IPS-20b (cell line): Measurements from ENCODE around the gene TSNAXIP1.

Experiments used
- H3K27ac ChIP-seq: one replicate; pipeline ENCODE4 v1.5.1; 2013; ENCODE audit warnings: low read length
- H3K27me3 ChIP-seq: 2 replicates; pipeline ENCODE4 v1.6.1; 2013; ENCODE audit warnings: mild to moderate bottlenecking, low read length, inconsistent platforms; ENCODE audit not compliant: insufficient read depth
- H3K36me3 ChIP-seq: 2 replicates; pipeline ENCODE4 v1.6.1; 2013; ENCODE audit warnings: low read depth, mild to moderate bottlenecking, inconsistent platforms, low read length, moderate library complexity; ENCODE audit not compliant: insufficient read depth
- H3K4me1 ChIP-seq: 2 replicates; pipeline ENCODE4 v1.6.1; 2013; ENCODE audit warnings: mild to moderate bottlenecking, control low read depth, inconsistent platforms, low read length, moderate library complexity; ENCODE audit not compliant: insufficient read depth
- H3K4me3 ChIP-seq: 2 replicates; pipeline ENCODE4 v1.5.1; 2013; ENCODE audit warnings: mild to moderate bottlenecking, low read length, inconsistent platforms
- H3K9ac ChIP-seq: 2 replicates; pipeline ENCODE4 v1.6.1; 2013; ENCODE audit warnings: low read depth, mild to moderate bottlenecking, inconsistent platforms, low read length, moderate library complexity
- H3K9me3 ChIP-seq: 2 replicates; pipeline ENCODE4 v1.6.1; 2013; ENCODE audit warnings: mild to moderate bottlenecking, low read depth, low read length, inconsistent platforms; ENCODE audit not compliant: insufficient read depth

The TSNAXIP1 gene

DNA sequence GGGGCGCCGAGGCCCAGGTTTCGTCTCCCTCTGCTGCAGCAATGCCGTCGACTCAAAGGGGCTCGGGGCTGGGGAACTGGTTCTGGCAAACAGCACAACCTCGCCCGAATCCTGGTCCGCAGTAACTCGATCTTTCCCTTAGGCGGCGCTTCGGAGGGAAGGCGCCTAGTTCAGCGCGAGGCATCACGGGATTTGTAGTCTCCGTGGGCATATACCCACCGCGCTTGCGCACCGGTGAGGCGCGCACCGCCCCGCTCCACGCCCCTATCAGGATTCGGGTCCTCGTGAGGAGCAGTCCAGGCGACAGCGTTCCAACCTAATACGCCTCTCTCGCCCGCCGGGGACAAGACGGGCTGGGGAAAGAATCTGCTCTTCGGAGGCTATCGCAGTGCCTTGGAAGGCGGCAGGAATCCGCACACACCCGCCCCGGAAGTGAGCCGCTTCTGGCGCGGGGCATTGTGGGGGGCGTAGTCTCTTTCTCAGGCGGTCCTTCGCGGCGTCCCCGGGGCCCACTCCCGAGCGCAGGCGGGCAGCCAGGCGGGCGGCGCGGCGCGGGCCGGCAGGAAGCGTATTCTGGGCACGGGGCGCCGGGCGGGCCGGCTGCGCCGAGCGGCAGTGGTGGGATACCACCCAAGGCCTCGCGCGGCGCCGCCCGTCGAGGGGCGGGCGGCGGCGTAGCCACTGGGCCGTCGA is 35.3 kb downstream of the TSNAXIP1 start, which contains the start of gene THAP11:
THAP11 (plus strand) TSS at position 505 of the 693 bp plus-strand sequence. CDS start 235 bp downstream, outside the sequence.
- Histone ChIP-seq H3K27me3 (no peaks in the 10 kb centered on the region), H3K9me3 (no peaks in the 10 kb centered on the region), H3K36me3 (no peaks in the 10 kb centered on the region), H3K4me1 (peaks cover 32% of the 10 kb centered on the region), H3K4me3 (peak within 1 kb of the TSS; percentile 90), H3K27ac (peak within 1 kb of the TSS; percentile 73), H3K9ac (peak within 1 kb of the TSS; percentile 87)

DNA sequence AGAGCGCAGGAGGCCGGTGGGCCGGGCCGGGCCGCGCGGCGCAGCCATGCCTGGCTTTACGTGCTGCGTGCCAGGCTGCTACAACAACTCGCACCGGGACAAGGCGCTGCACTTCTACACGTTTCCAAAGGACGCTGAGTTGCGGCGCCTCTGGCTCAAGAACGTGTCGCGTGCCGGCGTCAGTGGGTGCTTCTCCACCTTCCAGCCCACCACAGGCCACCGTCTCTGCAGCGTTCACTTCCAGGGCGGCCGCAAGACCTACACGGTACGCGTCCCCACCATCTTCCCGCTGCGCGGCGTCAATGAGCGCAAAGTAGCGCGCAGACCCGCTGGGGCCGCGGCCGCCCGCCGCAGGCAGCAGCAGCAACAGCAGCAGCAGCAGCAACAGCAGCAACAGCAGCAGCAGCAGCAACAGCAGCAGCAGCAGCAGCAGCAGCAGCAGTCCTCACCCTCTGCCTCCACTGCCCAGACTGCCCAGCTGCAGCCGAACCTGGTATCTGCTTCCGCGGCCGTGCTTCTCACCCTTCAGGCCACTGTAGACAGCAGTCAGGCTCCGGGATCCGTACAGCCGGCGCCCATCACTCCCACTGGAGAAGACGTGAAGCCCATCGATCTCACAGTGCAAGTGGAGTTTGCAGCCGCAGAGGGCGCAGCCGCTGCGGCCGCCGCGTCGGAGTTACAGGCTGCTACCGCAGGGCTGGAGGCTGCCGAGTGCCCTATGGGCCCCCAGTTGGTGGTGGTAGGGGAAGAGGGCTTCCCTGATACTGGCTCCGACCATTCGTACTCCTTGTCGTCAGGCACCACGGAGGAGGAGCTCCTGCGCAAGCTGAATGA is 36.0 kb downstream of the TSNAXIP1 start:
- H3K27ac ChIP-seq, result no peak overlapping the region
- no peaks in the 10 kb centered on the region for H3K36me3 ChIP-seq
- peaks cover 33% of the 10 kb centered on the region for H3K4me1 ChIP-seq

DNA sequence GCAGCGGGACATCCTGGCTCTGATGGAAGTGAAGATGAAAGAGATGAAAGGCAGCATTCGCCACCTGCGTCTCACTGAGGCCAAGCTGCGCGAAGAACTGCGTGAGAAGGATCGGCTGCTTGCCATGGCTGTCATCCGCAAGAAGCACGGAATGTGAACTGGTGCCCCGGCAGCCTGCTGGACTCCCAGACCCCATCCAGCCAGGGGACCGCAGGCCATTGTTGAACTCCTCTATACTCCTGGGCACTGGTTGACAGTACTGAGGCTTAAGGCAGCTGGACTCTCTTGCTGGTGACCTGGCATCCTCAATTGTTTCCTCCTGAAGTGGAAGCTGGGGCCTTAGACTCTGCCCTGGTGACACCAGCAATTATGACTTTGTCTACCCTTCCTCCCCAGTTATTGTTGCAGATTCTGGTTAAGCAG is 36.7 kb downstream of the TSNAXIP1 start:
- Histone ChIP-seq H3K4me3 (peak overlapping the region; percentile 90), H3K27me3 (no peaks in the 10 kb centered on the region), H3K9me3 (no peaks in the 10 kb centered on the region), H3K27ac (no peak overlapping the region), H3K4me1 (peaks cover 38% of the 10 kb centered on the region), H3K36me3 (no peaks in the 10 kb centered on the region), H3K9ac (peak overlapping the region; percentile 87; the same call in 1 of the 2 replicates)

More for the DNA sequence above, 36.0 kb downstream of the TSNAXIP1 start:
- Histone ChIP-seq H3K4me3 (peak overlapping the region; percentile 90), H3K9ac (peak overlapping the region; percentile 87; the same call in 1 of the 2 replicates), H3K27me3 (no peaks in the 10 kb centered on the region), H3K9me3 (no peaks in the 10 kb centered on the region)

DNA sequence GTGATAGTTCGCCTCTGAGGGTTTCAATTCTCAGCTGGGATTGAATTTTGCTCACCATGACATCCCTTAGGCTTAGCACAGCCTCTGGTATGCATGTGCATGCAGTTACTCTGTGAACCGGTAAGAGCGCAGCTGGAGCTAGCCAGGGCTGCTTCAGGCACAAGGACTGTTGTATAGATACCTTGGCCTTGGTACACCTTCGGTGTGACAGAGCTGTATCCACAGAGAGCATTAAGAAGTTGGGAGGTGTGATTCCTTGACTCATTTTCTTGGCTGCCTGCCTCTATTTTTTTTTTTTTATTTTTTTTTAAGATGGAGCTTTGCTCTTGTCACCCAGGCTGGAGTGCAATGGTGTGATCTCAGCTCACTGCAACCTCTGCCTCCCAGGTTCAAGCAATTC is 37.8 kb downstream of the TSNAXIP1 start:
- H3K9ac ChIP-seq, result no peak overlapping the region
- H3K4me1 ChIP-seq, result peaks cover 40% of the 10 kb centered on the region
- H3K4me3 ChIP-seq, result peak overlapping the region; percentile 90

DNA sequence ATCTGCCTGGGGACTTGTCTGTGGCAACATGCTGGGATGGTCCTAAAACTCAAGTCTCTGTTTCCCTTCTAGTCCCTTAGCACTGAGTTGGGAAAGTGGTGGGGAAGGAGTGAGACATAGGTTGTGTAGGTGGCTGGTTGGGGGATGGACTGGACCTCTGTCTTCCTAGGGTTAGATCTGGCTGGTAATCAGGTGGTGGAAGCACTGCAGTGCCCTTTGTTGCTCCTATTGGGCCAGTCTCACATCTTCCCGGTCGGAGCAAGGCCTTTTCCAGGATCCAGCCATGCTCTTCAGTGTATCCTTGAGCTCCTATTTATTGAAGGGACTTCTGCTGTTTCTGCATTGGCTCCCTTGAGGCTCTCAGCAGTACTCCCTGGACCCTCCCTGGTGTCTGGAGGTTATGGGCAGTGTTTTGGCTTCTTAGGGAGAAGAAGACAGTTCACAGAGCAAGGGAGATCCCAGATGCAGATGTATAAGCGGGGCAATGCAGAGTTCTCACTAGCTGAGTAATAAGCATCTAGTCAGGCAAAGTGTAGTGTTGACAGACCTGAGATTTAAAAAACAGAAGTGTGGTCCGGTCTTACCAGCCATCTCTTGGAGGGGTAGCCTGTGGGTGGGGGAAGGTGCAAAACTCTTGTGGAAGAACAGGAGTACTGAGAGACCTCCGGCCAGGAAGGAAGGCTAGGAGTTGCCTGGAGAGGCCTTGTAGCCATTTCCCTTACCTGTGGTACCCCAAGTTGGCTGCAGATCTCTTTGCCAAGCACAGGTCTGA is 38.8 kb downstream of the TSNAXIP1 start:
- H3K27ac ChIP-seq, result peak overlapping the region; percentile 96
- H3K4me3 ChIP-seq, result peak overlapping the region; percentile 97
- no peaks in the 10 kb centered on the region for H3K9me3 ChIP-seq
- no peaks in the 10 kb centered on the region for H3K27me3 ChIP-seq
- peaks cover 40% of the 10 kb centered on the region for H3K4me1 ChIP-seq
- peak overlapping the region; percentile 95 for H3K9ac ChIP-seq
- H3K36me3 ChIP-seq, result peaks cover 8% of the 10 kb centered on the region

More for the DNA sequence above, 37.8 kb downstream of the TSNAXIP1 start:
- no peak overlapping the region for H3K27ac ChIP-seq
- peaks cover 6% of the 10 kb centered on the region for H3K36me3 ChIP-seq
- no peaks in the 10 kb centered on the region for H3K9me3 ChIP-seq
- H3K27me3 ChIP-seq, result no peaks in the 10 kb centered on the region

DNA sequence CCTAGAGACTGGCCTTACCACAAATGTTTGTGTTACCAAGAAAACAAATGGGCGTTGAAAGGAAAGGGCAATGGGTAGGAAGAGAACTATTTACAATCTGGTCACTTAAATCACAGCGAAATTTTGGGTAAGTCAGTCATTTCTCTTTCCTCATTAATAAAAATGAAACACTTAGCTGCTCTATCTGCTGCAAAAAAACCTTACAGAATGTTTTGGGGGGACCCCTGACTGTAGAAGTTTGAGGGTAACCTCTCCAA is 39.3 kb downstream of the TSNAXIP1 start:
- Histone ChIP-seq H3K9me3 (no peaks in the 10 kb centered on the region), H3K4me3 (peak overlapping the region; percentile 97), H3K4me1 (peaks cover 40% of the 10 kb centered on the region), H3K36me3 (peaks cover 10% of the 10 kb centered on the region), H3K9ac (peak overlapping the region; percentile 95), H3K27me3 (no peaks in the 10 kb centered on the region), H3K27ac (peak overlapping the region; percentile 96)

DNA sequence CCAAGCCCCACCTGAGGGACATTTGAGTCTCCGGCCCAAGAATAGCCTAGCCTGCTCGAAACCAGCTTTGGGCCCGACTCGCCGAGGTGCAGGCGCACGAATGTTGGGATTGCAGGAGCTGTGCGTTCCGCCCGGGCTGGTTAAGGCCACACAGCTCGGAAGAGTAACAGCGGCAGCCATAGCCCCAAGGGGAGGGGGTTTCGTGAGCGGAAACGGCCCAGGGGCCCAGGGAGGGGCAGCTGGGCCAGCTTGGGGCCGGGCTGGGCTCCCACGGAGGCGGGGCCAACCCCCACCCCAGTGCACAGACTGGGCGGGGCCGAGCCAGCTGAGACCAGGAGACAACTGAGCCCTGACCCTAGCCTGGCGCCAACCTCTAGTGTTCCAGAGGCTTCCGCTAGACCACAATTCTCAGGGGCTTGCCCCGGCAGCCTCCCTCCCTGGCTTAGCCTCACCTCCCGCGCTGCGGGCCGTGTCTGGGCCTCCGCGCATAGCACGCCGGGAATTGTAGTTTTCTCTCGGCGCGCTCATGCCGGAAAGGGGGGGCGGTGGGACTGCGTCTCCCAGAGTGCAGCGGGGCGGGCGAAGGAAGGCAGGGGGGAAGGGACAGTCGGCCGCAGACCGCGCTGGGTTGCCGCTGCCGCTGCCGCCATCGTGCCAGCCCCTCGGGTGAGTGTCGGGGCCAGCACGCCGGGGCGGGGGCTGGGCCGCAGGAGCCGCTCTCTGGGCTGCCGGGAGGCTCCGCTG is 39.8 kb downstream of the TSNAXIP1 start, which contains the start of gene NUTF2:
NUTF2 (plus strand) TSS at position 614 of the 744 bp plus-strand sequence. CDS start 18,198 bp downstream, outside the sequence.
- Histone ChIP-seq H3K4me3 (peak within 1 kb of the TSS; percentile 97), H3K9me3 (no peaks in the 10 kb centered on the region), H3K27me3 (no peaks in the 10 kb centered on the region), H3K9ac (peak within 1 kb of the TSS; percentile 95), H3K36me3 (peaks cover 10% of the 10 kb centered on the region), H3K4me1 (peaks cover 36% of the 10 kb centered on the region), H3K27ac (peak within 1 kb of the TSS; percentile 96)

DNA sequence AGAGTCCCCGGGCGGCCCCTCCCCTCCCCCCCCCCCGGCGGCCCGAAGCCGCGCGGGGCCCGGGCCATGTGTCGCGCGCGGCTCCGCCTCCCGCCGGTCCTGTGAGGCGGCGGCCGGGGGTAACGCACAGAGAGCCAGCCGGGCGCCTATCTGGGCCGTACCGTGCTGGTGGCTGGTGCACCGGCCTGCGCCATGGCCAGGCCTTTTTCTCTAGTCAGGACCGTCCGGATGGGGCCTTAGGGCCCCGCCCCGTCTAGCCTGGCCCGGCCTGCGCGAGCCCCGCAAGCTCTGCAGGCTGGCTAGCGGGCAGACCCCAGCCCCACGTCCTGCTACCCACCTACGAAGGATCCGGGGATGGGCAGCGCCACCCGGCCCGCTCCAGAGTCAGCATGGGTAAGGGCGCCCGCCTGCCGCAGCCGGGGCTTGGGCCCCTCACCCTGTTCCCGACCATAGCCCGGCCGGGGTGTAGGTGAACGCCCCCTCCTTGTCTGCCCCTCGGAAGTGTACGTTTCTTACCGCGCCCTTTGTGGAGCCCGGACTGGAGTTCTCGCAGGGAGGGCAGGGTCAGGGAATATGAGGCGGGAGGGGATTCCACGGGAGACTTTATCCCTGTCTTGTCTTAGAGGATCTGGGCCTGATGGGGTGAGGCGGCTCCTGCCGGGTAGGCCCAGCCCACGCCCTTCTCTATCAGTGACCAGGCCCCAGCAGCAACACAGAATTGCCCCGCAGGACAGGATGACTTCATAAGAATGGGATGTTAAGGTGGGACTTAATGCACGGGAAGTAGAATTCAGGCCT is 40.6 kb downstream of the TSNAXIP1 start, which contains the start of gene CENPT:
CENPT (minus strand) TSS at position 630 of the 798 bp plus-strand sequence. CDS start 13,834 bp downstream, outside the sequence.
- Histone ChIP-seq H3K27me3 (no peaks in the 10 kb centered on the region), H3K4me3 (peak within 1 kb of the TSS; percentile 97), H3K27ac (peak within 1 kb of the TSS; percentile 96), H3K9ac (peak within 1 kb of the TSS; percentile 95), H3K4me1 (peaks cover 35% of the 10 kb centered on the region), H3K9me3 (no peaks in the 10 kb centered on the region), H3K36me3 (peaks cover 10% of the 10 kb centered on the region)

DNA sequence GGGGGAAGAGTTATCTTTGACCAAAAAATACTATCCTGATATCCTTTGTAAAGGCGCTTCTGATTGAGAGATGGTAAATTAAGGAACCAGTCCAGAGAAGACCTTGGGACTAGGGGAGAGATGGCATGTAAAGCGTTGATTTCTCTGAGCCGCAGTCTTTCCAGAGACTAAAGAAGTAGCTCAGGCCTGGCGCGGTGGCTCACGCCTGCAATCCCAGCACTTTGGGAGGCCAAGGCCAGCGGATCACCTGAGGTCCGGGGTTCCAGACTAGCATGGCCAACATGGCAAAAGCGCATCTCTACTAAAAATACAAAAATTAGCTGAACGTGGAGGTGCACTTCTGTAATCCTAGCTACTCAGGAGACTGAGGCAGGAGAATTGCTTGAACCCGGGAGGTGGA is 41.4 kb downstream of the TSNAXIP1 start:
- H3K4me3 ChIP-seq, result peak overlapping the region; percentile 97
- H3K9ac ChIP-seq, result peak overlapping the region; percentile 95; the same call in 1 of the 2 replicates
- peaks cover 34% of the 10 kb centered on the region for H3K4me1 ChIP-seq
- no peaks in the 10 kb centered on the region for H3K27me3 ChIP-seq
- H3K9me3 ChIP-seq, result no peaks in the 10 kb centered on the region
- H3K36me3 ChIP-seq, result peaks cover 10% of the 10 kb centered on the region
- no peak overlapping the region for H3K27ac ChIP-seq

DNA sequence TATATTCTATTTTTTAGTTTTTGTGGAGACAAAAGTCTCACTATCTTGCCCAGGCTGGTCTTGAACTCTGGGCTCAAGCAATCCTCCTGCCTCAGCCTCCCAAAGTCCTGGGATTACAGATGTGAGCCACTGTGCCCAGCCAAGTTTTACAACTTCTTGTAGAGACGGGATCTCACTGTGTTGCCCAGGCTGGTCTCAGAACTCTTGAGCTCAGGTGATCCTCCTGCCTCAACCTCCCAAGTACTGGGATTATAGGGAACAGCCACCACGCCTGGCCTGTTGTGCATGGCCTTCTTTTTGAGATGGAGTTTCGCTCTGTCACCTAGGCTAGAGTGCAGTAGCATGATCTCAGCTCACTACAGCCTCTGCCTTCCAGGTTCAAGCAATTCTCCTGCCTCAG is 47.0 kb downstream of the TSNAXIP1 start:
- no peaks in the 10 kb centered on the region for H3K9me3 ChIP-seq
- no peak overlapping the region for H3K27ac ChIP-seq
- H3K4me1 ChIP-seq, result peaks cover 19% of the 10 kb centered on the region
- H3K4me3 ChIP-seq, result no peak overlapping the region
- H3K27me3 ChIP-seq, result no peaks in the 10 kb centered on the region
- H3K9ac ChIP-seq, result no peak overlapping the region
- peaks cover 14% of the 10 kb centered on the region for H3K36me3 ChIP-seq
